Upper lobe of right lung (tissue), 1 donor: Measurements from ENCODE around the gene SLC6A6. TPM values are rescaled to one million over a fixed set of nuclear protein-coding genes. Genes with fewer than 3 reads are reported as not detected.

ENCODE experiments used
- ATAC-seq: fragments of 200-7000 bp; cut with Tn5 transposase; one replicate; pipeline ENCODE4 v1.9.1; 2020; ENCODE audit warnings: mild to moderate bottlenecking, moderate library complexity
- DNase-seq: peaks from one replicate; pipeline ENCODE4 v3.0.0-alpha.2; 2020
- H3K27ac ChIP-seq: fragments of 200-600 bp; one replicate; pipeline ENCODE4 v1.8.0; 2022
- H3K27me3 ChIP-seq: fragments of 200-600 bp; one replicate; pipeline ENCODE4 v1.8.0; 2022; ENCODE audit warnings: mild to moderate bottlenecking
- H3K36me3 ChIP-seq: fragments of 200-600 bp; one replicate; pipeline ENCODE4 v1.8.0; 2022
- H3K4me1 ChIP-seq: fragments of 200-600 bp; one replicate; pipeline ENCODE4 v1.8.0; 2022
- H3K4me3 ChIP-seq: fragments of 200-600 bp; one replicate; pipeline ENCODE4 v1.8.0; 2022; ENCODE audit warnings: mild to moderate bottlenecking
- H3K9me3 ChIP-seq: fragments of 200-600 bp; one replicate; pipeline ENCODE4 v1.8.0; 2022
- CTCF ChIP-seq: fragments of 200-600 bp; IDR thresholded peaks from one replicate; pipeline ENCODE4 v1.8.0; 2022; ENCODE audit warnings: antibody characterized with exemption
- intact Hi-C: fragments of 100-400 bp; cut with DNase I; formaldehyde crosslinking; loops from one replicate; pipeline ENCODE4 v1.11.0; 2022
- total RNA-seq: library from RNA; stranded (reverse); fragmentation: NEBNext Ultra II Directional; extraction: Animal tissue kit (Norgen Biotek cat#: 25700); gene quantifications from one replicate; pipeline ENCODE4 v1.2.1, GENCODE V29; 2021
- donor health status: DM: no; HTN: yes; CAD: no; lungs with severe emphysema.

SLC6A6 gene
- total RNA-seq, 1 donor from 2014 or later = 54.3 TPM

DNA sequence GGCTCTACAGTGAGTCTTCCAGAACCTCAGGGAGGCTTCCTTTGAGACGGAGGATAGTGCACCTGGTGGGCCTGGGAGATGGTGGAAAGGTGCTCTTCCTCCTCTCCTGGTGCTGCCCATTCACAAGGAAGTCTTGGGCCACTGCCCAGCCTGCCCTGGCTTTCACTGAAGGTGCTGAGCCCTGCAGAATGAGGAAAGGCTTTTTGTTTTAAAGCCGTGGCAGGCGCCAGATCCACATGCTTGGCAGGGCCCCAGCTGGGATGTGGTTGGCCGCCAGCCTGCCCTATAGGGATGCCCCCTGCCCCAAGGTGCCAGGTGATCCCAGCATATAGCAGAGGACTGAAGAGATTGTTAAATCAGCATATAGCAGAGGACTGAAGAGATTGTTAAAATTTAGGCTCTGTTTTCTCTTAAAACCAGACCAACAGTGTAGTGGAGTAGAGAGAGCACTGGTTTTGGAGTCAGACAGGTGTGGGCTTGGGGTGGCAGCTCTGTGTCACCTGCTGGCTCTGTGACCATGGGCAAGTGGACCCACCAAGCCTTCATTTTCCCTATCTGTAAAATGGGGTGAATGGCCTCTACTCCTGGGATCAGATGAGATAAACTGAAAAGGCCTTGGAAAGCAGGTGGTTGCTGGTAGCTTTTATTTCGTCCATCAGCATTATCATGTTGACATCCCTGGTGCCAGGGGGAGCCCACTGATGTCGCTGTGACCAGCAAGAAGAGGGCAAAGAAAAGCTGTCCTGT is 53.3 kb downstream of the SLC6A6 start:
- H3K4me1 ChIP-seq = peaks cover 36% of the 10 kb centered on the region
- H3K4me3 ChIP-seq = no peak overlapping the region
- no peak for TF ChIP-seq CTCF
- ATAC-seq = no peak
- peaks cover 53% of the 10 kb centered on the region for H3K36me3 ChIP-seq
- H3K27ac ChIP-seq = no peak overlapping the region
- no peaks in the 10 kb centered on the region for H3K27me3 ChIP-seq
- no peak for DNase-seq
- intact Hi-C loops = no loop called here
- H3K9me3 ChIP-seq = no peaks in the 10 kb centered on the region

DNA sequence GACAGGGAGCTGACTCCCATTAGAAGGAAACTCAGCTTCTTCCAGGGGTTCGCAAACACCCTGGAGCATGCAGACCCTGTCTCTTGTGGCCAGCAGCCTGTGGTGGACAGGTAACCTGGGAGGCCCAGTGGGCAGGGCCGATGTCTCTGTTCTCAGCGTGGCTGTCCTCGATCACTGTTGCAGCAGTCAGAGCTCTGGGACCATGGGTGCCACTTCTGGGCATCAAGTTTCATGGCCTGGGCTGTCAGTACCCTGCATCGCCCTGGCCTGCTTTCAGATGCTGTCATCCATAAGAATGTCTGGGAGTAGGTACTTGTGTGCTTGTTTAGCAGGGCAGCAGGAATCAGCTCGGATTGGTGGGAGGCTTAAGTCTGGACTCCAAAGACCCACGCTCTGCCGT is 54.4 kb downstream of the SLC6A6 start:
- DNase-seq = no peak
- H3K27ac ChIP-seq = no peak overlapping the region
- H3K36me3 ChIP-seq = peaks cover 49% of the 10 kb centered on the region
- H3K4me1 ChIP-seq = peaks cover 42% of the 10 kb centered on the region
- H3K9me3 ChIP-seq = no peaks in the 10 kb centered on the region
- intact Hi-C loops = no loop called here
- ATAC-seq = no peak
- H3K27me3 ChIP-seq = no peaks in the 10 kb centered on the region
- TF ChIP-seq CTCF = no peak
- no peak overlapping the region for H3K4me3 ChIP-seq

- Histone ChIP-seq H3K4me1 (peaks cover 36% of the 10 kb centered on the region), H3K36me3 (peaks cover 54% of the 10 kb centered on the region)
Observed at GRCh38 chr3:14457481-14457880, 55.1 kb downstream of the SLC6A6 start.

DNA sequence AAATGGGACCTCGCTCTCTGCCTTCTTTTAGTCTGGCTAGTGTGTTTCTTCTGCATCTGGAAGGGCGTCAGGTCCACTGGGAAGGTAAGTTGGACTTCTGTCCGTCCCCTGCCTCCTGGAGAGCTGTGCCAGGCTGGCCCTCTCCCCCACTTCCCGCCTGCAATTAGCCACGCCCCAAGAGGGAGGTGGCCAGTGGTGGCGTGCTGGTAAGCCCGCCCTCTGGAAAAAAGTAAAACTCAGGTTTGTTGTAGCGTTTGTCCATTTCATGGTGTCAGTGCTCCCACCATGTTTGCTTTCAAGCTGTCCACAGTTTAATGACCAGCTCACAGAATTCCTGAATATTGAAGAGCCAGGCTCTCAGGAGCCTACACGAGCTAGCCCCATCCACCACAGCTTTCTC is 55.6 kb downstream of the SLC6A6 start:
- Histone ChIP-seq H3K27ac (no peak overlapping the region), H3K4me3 (no peak overlapping the region), H3K4me1 (peaks cover 31% of the 10 kb centered on the region), H3K9me3 (no peaks in the 10 kb centered on the region), H3K27me3 (no peaks in the 10 kb centered on the region), H3K36me3 (peaks cover 60% of the 10 kb centered on the region)
- no peak for TF ChIP-seq CTCF
- ATAC-seq (peak; percentile 62), DNase-seq (no peak)
- intact Hi-C loops = no loop called here

More at GRCh38 chr3:14457481-14457880, 55.1 kb downstream of the SLC6A6 start:
- Histone ChIP-seq H3K4me3 (no peak overlapping the region), H3K27ac (no peak overlapping the region), H3K9me3 (no peaks in the 10 kb centered on the region), H3K27me3 (no peaks in the 10 kb centered on the region)
- intact Hi-C loops = no loop called here
- DNase-seq (no peak), ATAC-seq (no peak)
- TF ChIP-seq CTCF = no peak

DNA sequence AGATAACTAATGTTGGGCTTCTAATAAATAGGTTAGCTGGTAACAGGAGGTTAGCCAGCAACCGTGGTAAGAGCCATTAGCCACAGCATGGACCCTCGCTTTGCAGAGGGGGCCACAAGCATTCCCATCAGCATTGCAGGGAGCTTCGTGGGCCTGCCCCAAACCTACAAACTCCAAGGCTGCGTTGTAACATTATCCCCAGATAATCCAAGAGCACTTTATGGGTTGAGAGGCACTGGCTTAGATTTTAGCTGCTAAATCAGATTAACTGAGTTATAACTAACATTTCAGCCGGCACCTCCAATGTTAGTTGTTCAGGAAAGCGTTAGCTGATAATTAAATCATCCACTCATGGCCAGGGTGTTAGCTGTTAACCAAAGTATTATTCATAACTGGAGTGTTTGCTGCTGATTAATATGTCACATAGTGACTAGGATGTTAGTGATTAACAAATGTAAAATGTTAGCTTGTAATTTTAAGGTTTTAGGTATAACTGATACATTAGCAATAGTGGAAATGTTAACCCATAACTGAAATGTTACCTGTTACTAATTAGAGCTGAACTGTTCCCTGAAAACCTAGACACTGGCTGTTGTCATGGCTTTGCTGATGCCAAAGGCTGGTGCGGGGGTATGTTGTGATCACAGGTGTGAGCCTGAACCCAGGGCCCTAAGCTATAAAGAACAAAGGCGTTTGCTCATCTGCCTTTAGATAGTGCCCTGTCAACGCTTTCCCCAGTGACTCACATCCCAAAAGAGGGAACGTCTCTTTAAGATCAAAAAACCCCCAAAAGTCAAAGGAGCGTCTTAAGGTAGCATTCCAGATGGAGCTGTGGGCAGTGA is 56.2 kb downstream of the SLC6A6 start:
- H3K27me3 ChIP-seq = no peaks in the 10 kb centered on the region
- intact Hi-C loops = no loop called here
- H3K4me1 ChIP-seq = peaks cover 26% of the 10 kb centered on the region
- no peak overlapping the region for H3K27ac ChIP-seq
- ATAC-seq (no peak), DNase-seq (no peak)
- peaks cover 65% of the 10 kb centered on the region for H3K36me3 ChIP-seq
- no peaks in the 10 kb centered on the region for H3K9me3 ChIP-seq
- TF ChIP-seq CTCF = no peak
- H3K4me3 ChIP-seq = no peak overlapping the region
